ENCODE data around the gene IGSF21.

IGSF21 gene

DNA sequence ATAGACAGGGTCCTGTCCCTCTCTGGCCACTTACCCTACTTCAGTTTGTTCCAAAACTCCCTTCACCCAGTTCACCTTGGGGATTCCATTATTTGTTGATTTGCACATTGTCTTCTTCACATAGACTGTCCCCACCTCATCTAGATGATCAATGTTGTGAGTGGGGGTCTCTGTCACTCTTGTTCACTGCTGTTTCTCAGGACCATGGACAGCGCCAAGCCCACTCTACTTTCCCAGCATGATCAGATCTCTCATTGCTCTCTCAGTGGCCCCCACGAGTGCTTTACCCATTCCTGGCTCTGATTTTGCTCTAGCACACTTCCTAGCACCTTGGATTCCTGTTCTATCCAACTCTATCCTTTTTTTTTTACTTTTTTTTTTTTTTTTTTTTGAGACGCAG is 45.4 kb upstream of the IGSF21 start:
- no peak for ATAC-seq
- TF ChIP-seq CSDC2 (CRISPR knock-in tag; IDR thresholded peaks at IDR 0.05) (no peak), ESRRG (CRISPR knock-in tag; IDR thresholded peaks at IDR 0.05) (no peak), BACH2 (CRISPR knock-in tag; IDR thresholded peaks at IDR 0.05; ENCODE audit: borderline replicate concordance) (no peak)
- TF ChIP-seq, protein P1, sequence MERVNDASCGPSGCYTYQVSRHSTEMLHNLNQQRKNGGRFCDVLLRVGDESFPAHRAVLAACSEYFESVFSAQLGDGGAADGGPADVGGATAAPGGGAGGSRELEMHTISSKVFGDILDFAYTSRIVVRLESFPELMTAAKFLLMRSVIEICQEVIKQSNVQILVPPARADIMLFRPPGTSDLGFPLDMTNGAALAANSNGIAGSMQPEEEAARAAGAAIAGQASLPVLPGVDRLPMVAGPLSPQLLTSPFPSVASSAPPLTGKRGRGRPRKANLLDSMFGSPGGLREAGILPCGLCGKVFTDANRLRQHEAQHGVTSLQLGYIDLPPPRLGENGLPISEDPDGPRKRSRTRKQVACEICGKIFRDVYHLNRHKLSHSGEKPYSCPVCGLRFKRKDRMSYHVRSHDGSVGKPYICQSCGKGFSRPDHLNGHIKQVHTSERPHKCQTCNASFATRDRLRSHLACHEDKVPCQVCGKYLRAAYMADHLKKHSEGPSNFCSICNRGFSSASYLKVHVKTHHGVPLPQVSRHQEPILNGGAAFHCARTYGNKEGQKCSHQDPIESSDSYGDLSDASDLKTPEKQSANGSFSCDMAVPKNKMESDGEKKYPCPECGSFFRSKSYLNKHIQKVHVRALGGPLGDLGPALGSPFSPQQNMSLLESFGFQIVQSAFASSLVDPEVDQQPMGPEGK (CRISPR knock-in tag; IDR thresholded peaks at IDR 0.05; ENCODE audit: borderline replicate concordance) = no peak
- TF ChIP-seq, protein P2, sequence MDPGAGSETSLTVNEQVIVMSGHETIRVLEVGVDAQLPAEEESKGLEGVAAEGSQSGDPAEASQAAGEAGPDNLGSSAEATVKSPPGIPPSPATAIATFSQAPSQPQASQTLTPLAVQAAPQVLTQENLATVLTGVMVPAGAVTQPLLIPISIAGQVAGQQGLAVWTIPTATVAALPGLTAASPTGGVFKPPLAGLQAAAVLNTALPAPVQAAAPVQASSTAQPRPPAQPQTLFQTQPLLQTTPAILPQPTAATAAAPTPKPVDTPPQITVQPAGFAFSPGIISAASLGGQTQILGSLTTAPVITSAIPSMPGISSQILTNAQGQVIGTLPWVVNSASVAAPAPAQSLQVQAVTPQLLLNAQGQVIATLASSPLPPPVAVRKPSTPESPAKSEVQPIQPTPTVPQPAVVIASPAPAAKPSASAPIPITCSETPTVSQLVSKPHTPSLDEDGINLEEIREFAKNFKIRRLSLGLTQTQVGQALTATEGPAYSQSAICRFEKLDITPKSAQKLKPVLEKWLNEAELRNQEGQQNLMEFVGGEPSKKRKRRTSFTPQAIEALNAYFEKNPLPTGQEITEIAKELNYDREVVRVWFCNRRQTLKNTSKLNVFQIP (CRISPR knock-in tag; IDR thresholded peaks at IDR 0.05; ENCODE audit: borderline replicate concordance, low read depth) = no peak
- TF ChIP-seq, protein P3, sequence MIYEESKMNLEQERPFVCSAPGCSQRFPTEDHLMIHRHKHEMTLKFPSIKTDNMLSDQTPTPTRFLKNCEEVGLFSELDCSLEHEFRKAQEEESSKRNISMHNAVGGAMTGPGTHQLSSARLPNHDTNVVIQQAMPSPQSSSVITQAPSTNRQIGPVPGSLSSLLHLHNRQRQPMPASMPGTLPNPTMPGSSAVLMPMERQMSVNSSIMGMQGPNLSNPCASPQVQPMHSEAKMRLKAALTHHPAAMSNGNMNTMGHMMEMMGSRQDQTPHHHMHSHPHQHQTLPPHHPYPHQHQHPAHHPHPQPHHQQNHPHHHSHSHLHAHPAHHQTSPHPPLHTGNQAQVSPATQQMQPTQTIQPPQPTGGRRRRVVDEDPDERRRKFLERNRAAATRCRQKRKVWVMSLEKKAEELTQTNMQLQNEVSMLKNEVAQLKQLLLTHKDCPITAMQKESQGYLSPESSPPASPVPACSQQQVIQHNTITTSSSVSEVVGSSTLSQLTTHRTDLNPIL (CRISPR knock-in tag; IDR thresholded peaks at IDR 0.05; ENCODE audit: low read depth) = no peak

DNA sequence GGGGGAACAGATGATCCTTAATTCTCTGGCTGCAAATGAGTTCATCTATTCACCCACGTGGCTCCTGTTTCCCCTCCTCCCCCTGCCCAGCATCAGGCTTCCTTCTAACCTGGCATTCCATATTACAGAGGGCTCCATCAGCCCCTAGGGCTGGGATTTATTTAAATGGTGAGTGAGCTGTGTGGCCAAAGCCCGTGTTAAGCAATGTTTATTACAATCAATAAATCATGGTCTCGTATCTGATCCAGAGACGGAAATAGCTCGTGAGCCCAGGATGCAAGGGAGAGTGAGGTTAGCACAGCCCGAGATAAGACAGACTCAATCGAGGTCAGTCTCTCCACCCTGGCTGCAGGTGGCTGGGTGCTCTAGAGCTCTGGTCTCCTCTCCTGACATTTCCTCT is 43.1 kb upstream of the IGSF21 start:
- no peak for ATAC-seq
- TF ChIP-seq TOX (CRISPR knock-in tag; IDR thresholded peaks at IDR 0.05; ENCODE audit: borderline replicate concordance) = no peak

DNA sequence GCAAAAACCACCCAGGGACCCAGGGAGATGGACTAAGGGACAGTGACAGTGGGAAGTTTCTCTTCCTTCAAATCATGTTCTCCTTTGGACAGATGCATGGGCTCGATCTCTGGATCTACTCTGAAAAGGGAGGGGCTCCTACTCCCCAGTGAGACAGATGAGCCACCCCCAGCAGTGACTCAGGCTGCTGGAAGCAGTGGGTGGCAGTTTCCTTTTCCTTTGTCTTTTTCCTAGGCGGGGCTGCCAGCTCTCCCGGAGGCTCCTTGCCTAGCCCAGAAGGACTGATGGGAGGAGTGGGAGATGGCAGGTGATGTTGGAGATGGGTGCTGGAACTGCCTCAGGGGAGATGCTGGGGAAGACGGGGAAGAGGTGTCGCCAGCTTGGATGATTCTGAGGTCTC is 41.0 kb upstream of the IGSF21 start:
- no peak for ATAC-seq
- TF ChIP-seq, protein P4, sequence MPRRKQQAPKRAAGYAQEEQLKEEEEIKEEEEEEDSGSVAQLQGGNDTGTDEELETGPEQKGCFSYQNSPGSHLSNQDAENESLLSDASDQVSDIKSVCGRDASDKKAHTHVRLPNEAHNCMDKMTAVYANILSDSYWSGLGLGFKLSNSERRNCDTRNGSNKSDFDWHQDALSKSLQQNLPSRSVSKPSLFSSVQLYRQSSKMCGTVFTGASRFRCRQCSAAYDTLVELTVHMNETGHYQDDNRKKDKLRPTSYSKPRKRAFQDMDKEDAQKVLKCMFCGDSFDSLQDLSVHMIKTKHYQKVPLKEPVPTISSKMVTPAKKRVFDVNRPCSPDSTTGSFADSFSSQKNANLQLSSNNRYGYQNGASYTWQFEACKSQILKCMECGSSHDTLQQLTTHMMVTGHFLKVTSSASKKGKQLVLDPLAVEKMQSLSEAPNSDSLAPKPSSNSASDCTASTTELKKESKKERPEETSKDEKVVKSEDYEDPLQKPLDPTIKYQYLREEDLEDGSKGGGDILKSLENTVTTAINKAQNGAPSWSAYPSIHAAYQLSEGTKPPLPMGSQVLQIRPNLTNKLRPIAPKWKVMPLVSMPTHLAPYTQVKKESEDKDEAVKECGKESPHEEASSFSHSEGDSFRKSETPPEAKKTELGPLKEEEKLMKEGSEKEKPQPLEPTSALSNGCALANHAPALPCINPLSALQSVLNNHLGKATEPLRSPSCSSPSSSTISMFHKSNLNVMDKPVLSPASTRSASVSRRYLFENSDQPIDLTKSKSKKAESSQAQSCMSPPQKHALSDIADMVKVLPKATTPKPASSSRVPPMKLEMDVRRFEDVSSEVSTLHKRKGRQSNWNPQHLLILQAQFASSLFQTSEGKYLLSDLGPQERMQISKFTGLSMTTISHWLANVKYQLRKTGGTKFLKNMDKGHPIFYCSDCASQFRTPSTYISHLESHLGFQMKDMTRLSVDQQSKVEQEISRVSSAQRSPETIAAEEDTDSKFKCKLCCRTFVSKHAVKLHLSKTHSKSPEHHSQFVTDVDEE (CRISPR knock-in tag; IDR thresholded peaks at IDR 0.05) = no peak
- TF ChIP-seq ZNF70 (CRISPR knock-in tag; IDR thresholded peaks at IDR 0.05) (no peak), PPARA (CRISPR knock-in tag; IDR thresholded peaks at IDR 0.05; ENCODE audit: borderline replicate concordance) (no peak), TOX (CRISPR knock-in tag; IDR thresholded peaks at IDR 0.05; ENCODE audit: borderline replicate concordance) (no peak)
- TF ChIP-seq, protein P3 (CRISPR knock-in tag; IDR thresholded peaks at IDR 0.05; ENCODE audit: low read depth) = no peak

DNA sequence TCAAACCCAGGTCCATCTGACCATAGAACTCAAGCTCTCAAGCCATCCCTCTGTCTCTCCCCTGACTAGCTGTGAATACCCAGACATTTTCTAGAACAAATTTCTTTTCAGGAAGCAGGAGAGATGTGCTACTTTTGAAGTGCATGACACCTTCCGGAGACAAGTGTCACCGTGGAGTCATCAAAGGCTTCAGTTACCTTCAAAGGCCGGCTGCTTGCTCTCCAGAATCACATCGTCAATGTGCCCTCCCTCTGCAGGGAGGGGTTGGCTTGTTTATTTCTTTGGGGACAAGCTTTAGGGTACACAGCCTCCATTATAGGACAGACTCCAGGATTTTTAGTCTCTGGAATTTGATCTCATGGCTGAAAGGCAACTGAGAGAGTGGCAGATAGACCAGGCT is 37.7 kb upstream of the IGSF21 start:
- TF ChIP-seq, protein P4 (CRISPR knock-in tag; IDR thresholded peaks at IDR 0.05) = no peak
- TF ChIP-seq ZNF70 (CRISPR knock-in tag; IDR thresholded peaks at IDR 0.05) (no peak), BACH2 (CRISPR knock-in tag; IDR thresholded peaks at IDR 0.05; ENCODE audit: borderline replicate concordance) (no peak), ISL1 (CRISPR knock-in tag; IDR thresholded peaks at IDR 0.05) (no peak), TOX (CRISPR knock-in tag; IDR thresholded peaks at IDR 0.05; ENCODE audit: borderline replicate concordance) (no peak), GLIS3 (CRISPR knock-in tag; IDR thresholded peaks at IDR 0.05) (no peak), RARB (CRISPR knock-in tag; IDR thresholded peaks at IDR 0.05) (no peak), ARNTL (CRISPR knock-in tag; IDR thresholded peaks at IDR 0.05; ENCODE audit: borderline replicate concordance, low read depth) (no peak)
- TF ChIP-seq, protein P5, sequence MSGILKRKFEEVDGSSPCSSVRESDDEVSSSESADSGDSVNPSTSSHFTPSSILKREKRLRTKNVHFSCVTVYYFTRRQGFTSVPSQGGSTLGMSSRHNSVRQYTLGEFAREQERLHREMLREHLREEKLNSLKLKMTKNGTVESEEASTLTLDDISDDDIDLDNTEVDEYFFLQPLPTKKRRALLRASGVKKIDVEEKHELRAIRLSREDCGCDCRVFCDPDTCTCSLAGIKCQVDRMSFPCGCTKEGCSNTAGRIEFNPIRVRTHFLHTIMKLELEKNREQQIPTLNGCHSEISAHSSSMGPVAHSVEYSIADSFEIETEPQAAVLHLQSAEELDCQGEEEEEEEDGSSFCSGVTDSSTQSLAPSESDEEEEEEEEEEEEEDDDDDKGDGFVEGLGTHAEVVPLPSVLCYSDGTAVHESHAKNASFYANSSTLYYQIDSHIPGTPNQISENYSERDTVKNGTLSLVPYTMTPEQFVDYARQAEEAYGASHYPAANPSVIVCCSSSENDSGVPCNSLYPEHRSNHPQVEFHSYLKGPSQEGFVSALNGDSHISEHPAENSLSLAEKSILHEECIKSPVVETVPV (CRISPR knock-in tag; IDR thresholded peaks at IDR 0.05) = no peak
- TF ChIP-seq, protein P3 (CRISPR knock-in tag; IDR thresholded peaks at IDR 0.05; ENCODE audit: low read depth) = no peak
- ATAC-seq = no peak

All from SK-N-SH treated with all-trans-retinoic acid at 6 μM for 48 hours (cell line).